GM21515 (cell line): Measurements from ENCODE around the gene ZNF330.

Source experiments
- ATAC-seq: cut with Tn5 transposase; IDR thresholded peaks from one replicate; pipeline ENCODE4 v1.9.1; 2021; ENCODE audit not compliant: unreplicated experiment

The ZNF330 gene

GRCh38 chr4:141229408-141230101 lies 8.9 kb downstream of the ZNF330 start:
- ATAC-seq, result peak; percentile 79

GRCh38 chr4:141233673-141234072 lies 13.0 kb downstream of the ZNF330 start:
- no peak for ATAC-seq

GRCh38 chr4:141238186-141238585 lies 17.5 kb downstream of the ZNF330 start:
- no peak for ATAC-seq

GRCh38 chr4:141240259-141240658 lies 19.6 kb downstream of the ZNF330 start:
- peak; percentile 19 for ATAC-seq

- peak; percentile 42 for ATAC-seq
Observed at GRCh38 chr4:141240671-141241070, 20.0 kb downstream of the ZNF330 start.

- ATAC-seq, result no peak
Observed at GRCh38 chr4:141241986-141242385, 21.3 kb downstream of the ZNF330 start.

- no peak for ATAC-seq
Observed at GRCh38 chr4:141244419-141244818, 23.7 kb downstream of the ZNF330 start.

GRCh38 chr4:141246243-141246642 lies 25.5 kb downstream of the ZNF330 start:
- ATAC-seq, result no peak

GRCh38 chr4:141246683-141247429 lies 26.2 kb downstream of the ZNF330 start:
- no peak for ATAC-seq

GRCh38 chr4:141247430-141247780 lies 26.7 kb downstream of the ZNF330 start:
- no peak for ATAC-seq

GRCh38 chr4:141248029-141248428 lies 27.3 kb downstream of the ZNF330 start:
- no peak for ATAC-seq

- ATAC-seq, result no peak
Observed at GRCh38 chr4:141248486-141248885, 27.8 kb downstream of the ZNF330 start.

- ATAC-seq, result no peak
Observed at GRCh38 chr4:141254326-141254725, 33.6 kb downstream of the ZNF330 start.

GRCh38 chr4:141255016-141255415 lies 34.3 kb downstream of the ZNF330 start:
- no peak for ATAC-seq

- no peak for ATAC-seq
Observed at GRCh38 chr4:141258558-141258957, 37.9 kb downstream of the ZNF330 start.

GRCh38 chr4:141275834-141276233 lies 55.1 kb downstream of the ZNF330 start:
- ATAC-seq, result no peak

- ATAC-seq, result no peak
Observed at GRCh38 chr4:141283152-141283551, 62.5 kb downstream of the ZNF330 start.

- ATAC-seq, result no peak
Observed at GRCh38 chr4:141283563-141283962, 62.9 kb downstream of the ZNF330 start.
